ENCODE measurements around the gene C1QB.

The C1QB gene, protein sequence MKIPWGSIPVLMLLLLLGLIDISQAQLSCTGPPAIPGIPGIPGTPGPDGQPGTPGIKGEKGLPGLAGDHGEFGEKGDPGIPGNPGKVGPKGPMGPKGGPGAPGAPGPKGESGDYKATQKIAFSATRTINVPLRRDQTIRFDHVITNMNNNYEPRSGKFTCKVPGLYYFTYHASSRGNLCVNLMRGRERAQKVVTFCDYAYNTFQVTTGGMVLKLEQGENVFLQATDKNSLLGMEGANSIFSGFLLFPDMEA

DNA sequence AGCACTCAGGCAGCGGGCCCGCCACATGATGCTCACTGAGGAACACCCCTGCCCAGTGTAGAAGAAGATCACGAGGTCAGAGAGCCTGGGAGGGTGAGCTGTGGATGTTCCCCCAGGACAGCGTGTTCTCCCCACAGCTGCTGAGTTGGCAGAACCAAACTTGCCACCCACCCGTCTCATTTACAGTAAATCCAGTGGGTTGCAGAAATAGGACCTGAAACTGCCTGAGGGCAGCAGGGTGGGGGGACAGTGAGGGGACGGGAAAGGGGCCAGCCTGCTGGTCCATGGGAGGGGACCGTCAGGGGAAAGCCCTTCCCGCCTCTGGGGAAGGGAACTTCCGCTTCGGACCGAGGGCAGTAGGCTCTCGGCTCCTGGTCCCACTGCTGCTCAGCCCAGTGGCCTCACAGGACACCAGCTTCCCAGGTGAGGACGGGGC lies at the start of gene C1QB:
TSS of gene C1QB (plus strand) at position 356 of the 436 bp plus-strand sequence. CDS start 6,227 bp downstream, outside the sequence.
- DNase-seq, result no peak

DNA sequence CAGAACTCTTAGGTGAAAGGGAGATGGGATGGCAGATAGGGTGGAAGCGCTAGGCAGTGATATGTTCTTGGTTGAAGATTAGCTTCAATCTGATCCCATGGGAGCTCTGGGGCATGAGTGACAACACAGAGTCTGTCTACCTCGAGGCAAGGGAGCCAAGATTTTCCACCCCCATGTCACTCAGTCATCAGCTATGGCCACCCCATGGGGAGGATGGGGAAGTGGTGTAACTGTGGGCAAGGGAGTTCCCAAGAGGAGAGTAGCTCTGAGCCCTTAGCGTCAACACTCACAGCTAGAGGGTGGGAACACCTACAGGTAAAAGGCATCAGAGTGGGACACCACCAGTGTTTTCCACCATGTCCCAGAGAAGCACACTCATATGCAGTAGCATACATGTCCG lies 46.9 kb upstream of the C1QB start:
- DNase-seq, result no peak

DNA sequence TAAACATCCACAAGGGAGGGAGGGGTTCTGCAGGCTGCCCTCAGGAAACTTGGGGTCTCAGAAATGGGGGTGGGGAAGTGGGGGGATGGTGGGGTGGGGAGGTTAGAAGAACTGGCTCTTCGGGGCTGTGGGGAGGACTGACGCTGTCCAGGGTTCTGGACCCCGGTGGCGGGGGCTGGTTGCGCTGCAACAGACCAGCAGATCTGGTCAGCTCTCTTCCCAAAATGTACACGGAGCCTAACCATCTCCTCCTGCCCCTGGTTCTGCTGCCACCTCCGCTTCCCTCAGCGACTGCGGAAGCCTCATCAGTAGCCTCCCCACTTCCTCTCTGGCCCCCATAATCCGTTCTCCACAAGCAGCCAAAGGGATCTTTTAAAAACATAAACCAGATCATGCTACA lies 45.9 kb upstream of the C1QB start:
- no peak for DNase-seq

DNA sequence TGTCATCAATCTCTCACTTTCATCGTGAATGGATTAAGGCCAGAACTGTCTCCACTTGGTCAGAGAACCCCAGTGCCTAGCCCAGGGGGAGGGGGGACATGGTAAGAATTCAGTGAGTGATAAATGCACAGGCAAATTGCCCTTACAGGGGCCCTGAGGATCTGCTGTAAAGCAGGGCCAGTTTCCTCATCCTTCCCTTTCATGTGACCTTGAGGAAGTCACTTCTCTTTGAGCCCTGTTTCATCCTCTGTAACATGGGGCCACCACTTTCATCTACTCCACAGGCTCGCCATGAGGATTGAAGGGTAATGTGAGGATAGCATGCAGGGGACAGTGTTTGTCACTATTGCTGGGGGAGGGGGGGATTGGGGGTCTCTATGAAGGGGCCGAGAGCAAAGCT lies 44.7 kb upstream of the C1QB start:
- no peak for DNase-seq

DNA sequence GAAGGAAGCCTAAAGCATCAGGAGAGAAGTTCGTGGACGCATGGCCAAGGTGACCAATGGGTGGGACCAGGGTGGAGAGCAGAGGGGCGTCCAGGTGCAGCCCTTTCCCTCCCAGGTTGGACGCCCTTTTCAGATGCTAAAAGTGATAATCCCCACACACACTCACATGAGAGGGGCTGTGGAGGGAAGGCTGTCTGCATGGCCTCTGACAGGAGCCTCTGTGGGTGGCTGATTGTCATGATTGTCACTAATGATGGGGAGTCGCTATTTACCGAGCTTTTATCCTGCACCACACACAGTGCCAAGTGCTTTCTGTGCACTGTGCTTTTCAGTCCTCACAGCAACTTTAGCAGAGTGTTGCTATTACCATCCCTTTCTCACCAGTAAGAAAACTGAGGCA lies 43.7 kb upstream of the C1QB start:
- DNase-seq, result no peak

DNA sequence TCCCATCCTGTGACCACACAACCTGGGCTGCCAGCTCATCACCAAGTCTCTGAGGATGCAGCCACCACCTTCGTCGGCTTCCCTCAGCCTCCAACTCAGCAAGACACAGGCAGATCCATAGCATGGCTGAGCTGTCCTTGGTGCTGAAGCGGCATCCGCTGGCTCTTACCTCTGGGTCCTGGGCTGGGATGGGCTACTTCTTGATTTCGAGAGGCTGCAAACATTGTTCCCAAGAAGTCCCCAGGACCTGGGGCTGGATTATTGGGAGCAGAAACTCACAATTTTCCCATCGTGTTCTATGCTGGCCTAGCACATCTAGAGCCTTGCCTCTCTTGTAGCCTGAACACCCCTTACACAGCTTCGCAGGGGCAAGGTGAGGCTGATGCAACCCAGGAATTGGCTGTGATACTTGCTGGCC lies 41.5 kb upstream of the C1QB start:
- DNase-seq, result peak; percentile 7

DNA sequence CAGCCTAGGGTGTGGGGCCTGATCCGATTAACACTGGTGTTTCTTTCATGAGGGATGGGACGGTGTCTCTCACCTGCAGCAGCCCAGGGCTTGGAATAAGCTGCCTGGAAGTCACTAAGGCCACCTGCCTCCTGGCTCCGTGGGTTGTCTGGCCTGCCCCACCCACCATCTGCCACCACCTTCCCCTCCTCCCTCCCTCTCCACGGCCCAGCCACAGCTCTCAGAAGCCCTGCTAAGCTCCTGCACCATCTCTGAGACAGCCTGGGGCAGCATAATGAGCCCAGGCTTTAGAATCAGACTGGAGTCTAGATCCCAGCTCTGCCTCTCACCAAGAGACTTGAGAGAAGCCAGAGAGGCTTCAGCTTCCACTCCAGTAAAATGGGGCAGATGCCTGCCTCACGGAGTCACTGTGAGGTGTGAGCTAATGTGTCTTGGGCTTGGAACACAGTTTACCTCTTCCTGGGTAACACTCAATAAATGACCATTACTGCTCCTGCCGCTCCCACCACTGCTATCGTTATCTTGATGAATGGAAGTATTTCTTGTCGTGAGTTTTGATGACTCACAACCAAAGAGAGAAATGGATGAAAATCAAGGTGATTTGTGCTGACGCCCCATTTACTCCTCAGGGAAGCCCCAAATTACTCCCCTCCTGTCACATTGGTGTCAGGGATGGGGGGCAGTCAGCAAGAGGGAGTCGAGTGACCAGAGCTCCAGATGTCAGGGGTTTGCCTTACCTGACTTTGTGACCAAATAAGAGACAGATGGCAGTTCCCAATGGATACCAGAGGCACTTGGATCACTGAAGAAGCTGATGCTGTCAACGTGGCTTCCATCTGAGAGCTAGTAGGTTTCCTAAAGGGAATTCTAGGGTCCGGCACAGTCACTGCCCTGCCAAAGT lies 40.1 kb upstream of the C1QB start:
- no peak for DNase-seq

DNA sequence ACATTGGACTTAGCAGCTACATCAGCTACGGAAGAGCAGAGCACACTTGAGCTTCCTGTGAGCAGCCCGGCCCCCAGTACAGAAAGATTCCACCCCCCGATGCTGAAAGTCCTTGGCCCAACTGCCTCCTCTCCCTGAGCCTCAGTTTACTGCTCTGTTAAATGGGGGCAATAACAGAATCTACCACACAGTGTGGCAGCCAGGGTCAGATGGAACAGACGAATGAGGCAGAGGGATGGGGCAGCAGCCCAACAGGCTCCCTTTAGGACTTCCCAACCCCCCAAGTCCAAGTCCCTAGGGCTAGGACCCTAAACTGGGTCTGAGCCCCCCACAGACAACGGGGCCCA lies 39.5 kb upstream of the C1QB start:
- DNase-seq, result no peak

DNA sequence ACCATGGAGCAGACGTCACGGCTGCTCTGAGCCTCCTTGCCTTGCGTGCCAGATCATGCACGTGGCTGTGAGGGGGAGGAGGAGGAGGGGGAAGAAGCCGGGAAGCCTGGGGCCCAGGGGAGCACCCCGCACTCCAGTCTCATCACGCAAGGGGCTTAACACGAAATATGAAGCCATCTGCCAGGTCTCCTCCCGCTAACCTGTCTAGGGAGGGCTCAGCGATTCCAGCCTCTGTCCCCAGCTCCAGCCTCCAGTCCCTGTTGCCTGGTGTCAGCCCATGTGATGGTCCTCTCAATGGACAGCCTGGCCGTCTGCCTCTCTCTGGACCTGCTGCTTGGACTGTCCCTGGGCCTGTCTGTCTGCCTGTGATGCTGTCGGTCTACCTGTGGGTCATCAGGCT lies 39.1 kb upstream of the C1QB start:
- DNase-seq, result no peak

DNA sequence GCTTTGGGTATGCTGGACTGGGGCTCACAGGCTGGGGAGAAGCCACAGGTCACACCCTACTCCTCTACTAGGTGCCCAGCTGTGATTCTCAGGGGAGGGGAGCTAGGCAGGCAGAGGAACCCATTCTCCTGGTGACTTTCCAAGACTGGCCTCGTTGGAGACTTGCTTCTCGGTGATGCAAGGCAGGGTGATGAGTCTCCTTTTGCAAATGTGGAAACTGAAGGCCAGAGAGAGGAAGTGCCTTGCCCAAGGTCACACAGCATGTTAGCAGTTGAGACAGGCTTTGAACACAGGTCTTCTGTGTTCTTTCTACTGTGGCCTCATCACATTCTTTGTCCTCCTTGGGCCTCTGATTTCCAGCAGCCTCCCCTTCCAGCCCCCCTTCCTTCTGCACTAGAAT lies 37.1 kb upstream of the C1QB start:
- DNase-seq, result no peak

DNA sequence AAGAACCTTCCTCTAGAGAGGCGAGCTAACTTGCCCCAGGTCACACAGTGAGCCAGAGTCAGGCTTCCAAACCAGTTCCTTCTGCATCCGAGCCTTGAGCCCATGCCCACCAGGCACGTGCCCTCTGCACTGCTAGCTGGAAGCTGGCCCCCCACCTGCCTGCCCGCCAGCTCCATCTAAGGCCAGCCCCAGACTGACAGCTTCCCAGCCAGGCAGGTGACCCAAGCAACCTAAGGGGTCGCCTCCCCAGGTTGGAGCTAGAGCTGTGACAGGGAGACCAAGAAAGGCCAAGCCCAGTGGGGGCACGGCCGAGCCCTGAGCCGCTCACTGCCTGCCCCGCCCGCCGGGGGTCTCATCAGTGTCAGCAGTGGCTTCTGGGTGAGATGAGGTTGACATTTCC lies 36.5 kb upstream of the C1QB start:
- no peak for DNase-seq

DNA sequence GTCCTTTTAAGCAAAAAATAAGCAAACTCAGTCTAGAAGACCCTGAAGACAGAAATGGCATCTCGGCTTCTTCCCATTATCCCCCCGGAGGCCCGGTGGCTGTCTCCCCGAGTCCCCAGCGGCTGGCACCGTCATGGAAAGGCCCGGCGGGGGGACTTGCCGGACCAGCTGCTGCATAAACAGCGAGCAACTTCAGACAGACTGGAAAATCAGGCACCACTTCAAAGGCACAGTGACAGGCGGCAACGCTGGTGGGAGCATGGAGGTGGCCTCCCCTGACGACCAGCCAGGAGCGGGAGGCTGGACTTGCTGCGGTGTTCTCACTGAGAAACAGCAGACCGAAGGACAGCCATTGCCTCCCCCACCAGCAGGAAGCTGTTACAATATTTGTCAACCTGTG lies 35.0 kb upstream of the C1QB start:
- DNase-seq, result no peak

DNA sequence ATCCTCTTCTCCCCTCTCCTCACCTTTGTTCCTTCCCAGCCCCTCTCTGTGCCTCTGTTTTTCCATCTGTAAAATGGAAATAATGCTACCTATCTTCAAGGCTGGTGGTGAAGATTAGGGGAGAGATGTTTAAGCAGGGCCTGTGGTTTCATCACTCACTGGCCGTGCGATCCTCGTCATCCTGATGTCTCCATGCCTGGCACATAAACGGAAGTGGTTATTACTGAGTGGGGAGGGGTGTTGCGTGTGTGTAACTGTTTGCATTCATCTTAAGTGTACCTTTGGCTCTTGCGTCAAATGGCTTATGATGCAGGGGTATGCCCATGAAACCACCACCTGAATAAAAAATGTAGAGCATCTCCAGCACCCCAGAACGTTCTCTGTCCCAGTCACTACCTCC lies 33.8 kb upstream of the C1QB start:
- no peak for DNase-seq

DNA sequence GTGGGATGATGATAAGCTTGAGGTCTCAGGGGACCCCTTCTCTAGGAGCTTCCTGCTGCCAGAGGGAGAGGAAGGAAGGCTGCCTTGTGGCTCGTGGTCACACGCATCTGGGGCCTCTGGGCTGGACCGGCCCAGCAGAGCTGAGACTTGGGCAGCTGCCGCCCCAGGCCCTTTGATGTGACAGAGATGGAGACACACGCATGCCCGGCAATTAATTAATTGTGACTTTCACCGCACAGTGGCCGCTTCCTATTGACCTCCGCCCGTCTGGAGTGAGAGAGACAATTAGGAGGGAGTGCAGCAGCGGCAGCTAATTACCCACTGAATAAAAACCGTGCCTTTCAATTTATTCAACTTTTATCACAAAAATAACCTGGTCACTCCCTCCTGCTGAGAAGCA lies 33.2 kb upstream of the C1QB start:
- no peak for DNase-seq

DNA sequence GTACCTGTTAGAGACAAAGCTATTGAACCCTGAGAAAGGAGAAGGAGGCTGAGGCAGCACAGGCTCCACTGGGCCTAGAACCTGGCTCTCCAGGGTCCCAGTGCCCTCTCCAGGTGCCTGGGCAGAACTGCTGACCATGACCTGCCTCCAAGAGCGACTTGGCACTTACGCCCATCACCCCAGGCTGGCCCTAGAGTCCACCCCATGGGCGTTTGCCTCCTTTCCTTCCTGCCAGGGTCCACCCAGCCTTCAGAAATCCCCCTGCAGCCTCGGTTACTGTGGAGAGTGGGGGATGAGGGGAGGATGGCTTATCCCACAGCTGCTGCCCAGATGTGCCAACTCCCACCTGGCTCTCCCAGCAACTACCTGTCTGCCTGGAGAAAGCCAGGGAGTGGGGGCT lies 31.3 kb upstream of the C1QB start:
- no peak for DNase-seq

DNA sequence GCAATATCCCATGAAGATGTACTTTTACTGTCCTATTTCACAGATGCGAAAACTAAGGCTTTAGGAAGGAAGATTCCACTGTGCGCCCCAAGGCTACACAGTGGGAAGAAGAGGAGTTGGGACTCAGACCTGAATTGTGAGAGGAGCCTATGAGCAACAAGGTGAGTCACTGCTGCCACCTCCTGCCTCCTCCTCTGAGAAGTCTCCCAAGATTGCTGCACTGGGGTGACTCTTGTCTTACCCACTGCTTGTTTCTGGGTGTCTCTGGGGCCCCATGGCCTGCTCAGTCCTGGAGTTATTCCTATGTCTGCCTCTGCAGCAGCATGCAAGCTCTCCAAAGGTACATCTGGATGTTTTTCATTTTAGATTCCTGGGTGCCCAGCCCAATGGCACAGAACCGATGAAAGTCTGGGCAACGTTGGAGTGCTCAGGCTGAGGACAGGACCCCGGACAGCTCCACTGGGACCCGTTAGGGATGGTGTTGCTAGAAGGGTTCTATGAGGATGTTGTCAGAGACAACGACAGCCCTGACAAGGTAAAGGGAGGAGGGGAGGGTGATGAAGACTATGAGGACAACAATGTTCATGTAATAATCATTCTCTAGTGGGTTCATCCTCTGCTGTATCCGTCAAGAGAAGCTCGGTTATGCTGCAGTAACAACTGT lies 27.6 kb upstream of the C1QB start:
- DNase-seq, result no peak

DNA sequence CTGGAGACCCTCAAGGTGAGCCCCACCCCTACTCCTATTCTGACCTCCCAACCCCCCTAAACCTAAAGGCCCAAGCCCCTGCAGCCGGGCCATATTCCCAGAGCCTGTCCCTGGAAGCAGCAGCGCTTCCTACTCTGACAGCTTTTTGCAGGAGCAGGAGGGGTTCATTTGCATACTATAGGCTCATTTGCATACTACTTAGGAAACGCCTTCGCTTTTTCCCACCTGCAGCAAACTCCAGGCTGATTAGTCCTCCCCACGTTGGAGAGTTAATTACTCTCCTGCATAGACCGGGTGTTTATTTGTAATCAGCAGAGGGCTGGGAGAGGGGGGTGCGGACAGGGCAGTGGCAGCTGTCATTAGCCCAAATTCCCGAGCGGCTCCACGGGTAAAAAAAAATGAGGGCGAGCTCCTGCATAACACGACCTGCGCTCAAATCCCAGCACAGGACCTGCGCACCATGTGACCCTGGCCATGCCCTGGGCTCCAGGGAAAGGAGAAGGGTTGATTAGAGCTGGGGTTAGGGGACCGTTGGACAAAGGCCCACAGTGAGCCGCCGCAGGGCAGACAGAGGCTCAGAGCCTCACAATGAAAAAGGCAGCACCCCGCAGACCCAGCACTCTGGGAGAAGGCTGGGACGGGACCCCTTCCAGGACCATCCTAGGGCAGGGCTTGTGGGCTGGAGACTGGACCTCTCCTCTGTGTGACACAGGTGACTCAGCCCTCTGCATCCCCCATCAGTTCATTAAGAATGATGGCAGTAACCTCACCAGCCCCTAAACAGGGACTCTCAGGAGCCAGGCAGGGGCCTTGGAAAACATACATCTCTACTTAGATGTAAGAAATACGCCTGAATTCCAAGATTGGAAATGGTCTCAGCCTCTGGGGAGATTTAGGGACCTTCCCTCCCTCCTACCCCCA lies 26.5 kb upstream of the C1QB start:
- no peak for DNase-seq

DNA sequence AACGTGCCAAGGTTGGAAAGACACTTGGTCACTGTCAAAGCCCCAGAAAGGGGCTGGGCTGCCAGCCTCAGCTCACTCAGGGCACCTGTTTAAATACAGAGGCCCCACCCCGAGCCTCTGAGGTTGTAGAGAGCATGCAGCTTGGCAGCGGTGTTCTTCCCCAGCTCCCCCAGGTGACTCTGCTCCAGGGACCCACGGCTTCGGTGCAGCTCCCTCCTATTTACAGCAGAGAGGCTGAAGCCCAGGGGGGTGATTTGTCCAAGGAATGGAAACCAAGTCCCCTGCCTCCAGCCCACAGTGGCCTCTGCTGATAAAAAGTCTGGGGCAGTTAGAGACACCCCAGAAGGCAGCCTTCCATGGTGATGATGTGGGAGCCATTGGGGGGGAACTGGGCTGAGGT lies 25.7 kb upstream of the C1QB start:
- DNase-seq, result no peak

DNA sequence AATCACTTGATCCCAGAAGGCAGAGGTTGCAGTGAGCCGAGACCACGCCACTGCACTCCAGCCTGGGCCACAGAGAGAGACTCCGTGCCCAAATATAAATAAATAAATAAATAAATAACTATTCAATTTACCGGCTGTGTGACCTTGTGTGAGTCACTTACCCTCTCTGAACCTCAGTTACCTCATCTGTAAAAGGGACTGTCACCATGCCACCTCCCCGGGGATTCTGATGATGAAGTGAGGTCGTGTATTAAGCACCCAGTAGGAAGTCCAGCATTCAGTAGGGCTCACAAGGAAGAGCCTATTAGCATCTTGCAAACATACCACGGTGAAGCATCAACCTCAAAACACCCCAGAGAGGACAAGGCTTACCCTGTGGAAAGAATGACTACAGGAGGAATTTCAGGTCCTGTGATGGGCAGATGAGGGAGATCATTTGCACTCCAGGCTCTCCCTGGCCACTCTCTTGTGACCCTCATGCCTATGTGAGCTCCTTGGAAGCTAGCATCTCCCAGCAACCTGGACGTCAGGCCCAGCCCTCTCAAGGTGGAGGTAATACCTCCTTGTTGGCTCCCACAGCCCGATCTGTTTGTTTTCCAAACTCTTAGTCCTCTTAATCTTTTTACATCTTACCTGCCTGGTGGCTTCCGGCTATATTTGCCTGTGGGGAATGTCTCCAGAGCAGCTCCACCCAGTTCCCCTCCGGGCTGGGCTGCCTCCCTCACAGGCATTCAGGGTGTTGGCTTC lies 24.2 kb upstream of the C1QB start:
- no peak for DNase-seq

DNA sequence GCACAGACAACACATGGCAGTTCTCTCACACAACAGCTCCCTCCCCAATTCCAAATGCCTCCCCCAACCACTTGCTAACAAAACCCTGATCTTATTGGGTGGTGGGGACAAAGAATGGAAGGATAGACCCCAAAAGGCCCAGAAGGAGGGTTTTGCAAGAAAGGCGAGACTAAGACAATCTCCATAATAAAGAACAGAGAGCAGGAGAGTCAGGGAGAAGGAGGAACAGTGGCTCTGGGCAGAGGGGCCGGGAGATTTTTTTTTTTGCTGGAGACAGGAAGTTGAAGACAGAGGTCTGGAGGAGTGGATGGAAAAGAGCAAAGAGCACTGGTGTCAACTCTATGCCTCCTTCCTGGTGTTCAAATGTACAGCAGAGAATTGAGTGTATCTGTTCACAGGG lies 23.1 kb upstream of the C1QB start:
- no peak for DNase-seq

DNA sequence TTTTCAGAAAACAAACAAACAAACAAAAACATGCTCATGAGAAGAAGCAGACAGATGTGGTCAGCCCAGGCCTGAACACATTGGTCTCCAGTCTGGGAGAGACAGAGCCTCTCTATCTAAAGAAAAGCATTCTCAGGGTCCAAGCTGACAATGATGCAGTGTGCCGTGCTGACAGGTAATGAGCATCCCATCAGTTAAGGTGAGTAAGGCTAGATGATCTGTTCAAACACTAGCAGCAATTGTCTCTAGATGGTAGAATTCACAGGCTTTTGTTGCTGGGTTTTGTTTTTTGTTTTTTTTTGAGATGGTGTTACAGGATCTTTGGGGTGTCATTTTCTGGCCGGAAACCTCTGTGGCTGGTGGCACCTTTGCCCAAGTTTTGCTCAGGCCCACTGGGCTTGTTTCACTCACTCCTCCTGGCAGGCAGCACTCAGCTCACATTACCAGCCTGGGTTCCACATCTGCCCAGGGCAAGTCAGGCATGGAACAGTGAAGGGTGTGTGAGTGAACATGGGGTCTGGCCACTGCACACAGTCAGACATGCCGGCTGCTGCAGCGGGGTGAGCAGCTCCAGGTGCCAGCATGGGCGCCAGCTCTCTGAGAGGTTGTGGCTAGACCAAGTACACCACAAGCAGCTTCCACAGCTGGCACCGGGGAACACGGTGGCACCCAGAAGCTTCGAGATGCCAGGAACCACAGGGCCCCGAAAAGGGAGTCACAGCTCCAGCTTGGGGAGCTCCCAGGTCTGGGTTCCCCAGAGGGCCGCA lies 19.2 kb upstream of the C1QB start:
- no peak for DNase-seq
